ENCODE measurements around the gene MYO16.

Gene MYO16

DNA sequence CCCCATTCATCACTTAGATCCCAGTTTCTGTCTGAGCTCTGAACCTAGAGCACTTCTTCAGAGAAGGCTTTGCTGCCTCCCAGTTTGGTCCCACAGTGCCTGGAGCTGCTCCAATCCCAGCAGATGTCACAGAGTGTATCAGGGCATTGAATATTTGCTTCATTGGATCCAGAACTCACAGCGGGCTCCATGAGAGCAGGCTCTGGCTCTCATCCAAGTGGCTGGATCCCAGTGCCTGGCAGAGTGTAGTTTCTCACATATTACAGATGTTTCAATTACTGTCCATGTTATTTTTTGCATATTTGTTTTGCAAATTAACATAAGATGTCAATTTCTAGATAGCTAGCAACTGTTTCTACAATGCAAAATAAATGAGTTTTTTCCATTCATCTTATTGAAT is 50.6 kb downstream of the MYO16 start:
- no peaks in the 10 kb centered on the region for H3K36me3 Mint-ChIP-seq (ENCODE audit: low read depth)
- H3K9me3 Mint-ChIP-seq, result no peaks in the 10 kb centered on the region
- no peak overlapping the region for H3K27ac Mint-ChIP-seq
- no peak overlapping the region for H3K4me3 Mint-ChIP-seq
- no peaks in the 10 kb centered on the region for H3K4me1 Mint-ChIP-seq (ENCODE audit: low read depth)
- H3K27me3 Mint-ChIP-seq (ENCODE audit: low read depth), result no peaks in the 10 kb centered on the region

DNA sequence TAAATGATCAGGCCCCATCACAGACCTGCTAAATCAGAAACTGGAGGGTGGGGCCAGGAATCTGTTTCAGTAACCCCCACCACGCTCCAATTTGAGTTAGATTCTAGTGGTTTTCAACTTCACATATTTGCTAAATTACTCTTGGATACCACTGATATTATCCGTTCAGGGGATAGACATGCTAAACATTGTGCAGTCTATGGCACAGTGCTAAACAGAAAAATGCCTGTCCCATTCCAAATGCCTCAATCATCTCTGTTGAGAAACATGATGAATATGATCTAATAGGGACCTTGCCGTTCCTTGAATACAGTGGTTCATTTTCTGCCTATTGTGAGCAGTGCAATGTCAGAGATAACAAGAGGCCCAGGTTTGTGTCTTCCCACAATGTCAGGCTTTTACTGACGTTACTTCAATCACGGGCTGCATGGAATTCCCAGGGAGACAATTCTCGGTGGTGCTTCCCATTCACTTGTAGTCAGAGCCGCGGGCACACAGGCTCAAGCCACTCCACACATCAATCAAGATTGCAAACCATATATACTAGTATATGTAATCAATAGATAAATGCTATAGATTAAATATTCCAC is 52.7 kb downstream of the MYO16 start:
- no peak overlapping the region for H3K27ac Mint-ChIP-seq

DNA sequence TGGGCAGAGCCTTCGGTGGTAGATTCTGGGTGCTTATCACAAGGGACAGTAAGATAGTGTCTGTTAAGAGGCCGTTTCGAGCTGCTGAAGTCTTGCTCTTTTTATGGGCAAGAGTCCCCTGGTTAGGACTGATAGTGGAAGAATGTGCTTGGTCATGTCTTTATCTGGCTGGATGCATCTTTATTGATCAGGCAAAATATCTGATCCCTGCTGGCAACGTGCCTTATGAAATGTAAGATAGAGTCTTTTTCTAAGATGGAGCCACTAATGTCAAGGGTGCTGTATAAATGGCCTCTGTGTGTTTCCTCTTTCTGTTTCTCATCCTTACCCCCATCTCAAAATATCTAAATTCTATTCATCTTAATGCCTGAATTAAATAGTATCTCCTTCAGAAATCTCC is 53.3 kb downstream of the MYO16 start:
- H3K4me1 Mint-ChIP-seq (ENCODE audit: low read depth), result no peaks in the 10 kb centered on the region
- H3K27me3 Mint-ChIP-seq (ENCODE audit: low read depth), result no peaks in the 10 kb centered on the region
- no peaks in the 10 kb centered on the region for H3K9me3 Mint-ChIP-seq
- H3K36me3 Mint-ChIP-seq (ENCODE audit: low read depth), result no peaks in the 10 kb centered on the region
- H3K27ac Mint-ChIP-seq, result no peak overlapping the region
- H3K4me3 Mint-ChIP-seq, result no peak overlapping the region

More for the DNA sequence above, 52.7 kb downstream of the MYO16 start:
- Mint-ChIP-seq H3K36me3 (ENCODE audit: low read depth) (no peaks in the 10 kb centered on the region), H3K4me1 (ENCODE audit: low read depth) (no peaks in the 10 kb centered on the region), H3K27me3 (ENCODE audit: low read depth) (no peaks in the 10 kb centered on the region), H3K4me3 (no peak overlapping the region), H3K9me3 (no peaks in the 10 kb centered on the region)

- H3K27me3 Mint-ChIP-seq (ENCODE audit: low read depth), result no peaks in the 10 kb centered on the region
- H3K4me3 Mint-ChIP-seq, result no peak overlapping the region
- no peak overlapping the region for H3K27ac Mint-ChIP-seq
- H3K9me3 Mint-ChIP-seq, result no peaks in the 10 kb centered on the region
- no peaks in the 10 kb centered on the region for H3K36me3 Mint-ChIP-seq (ENCODE audit: low read depth)
- H3K4me1 Mint-ChIP-seq (ENCODE audit: low read depth), result no peaks in the 10 kb centered on the region
Measured at GRCh38 chr13:108686027-108686426, 56.6 kb downstream of the MYO16 start.

GRCh38 chr13:108690726-108691125 is 61.3 kb downstream of the MYO16 start:
- H3K4me3 Mint-ChIP-seq, result no peak overlapping the region
- no peaks in the 10 kb centered on the region for H3K4me1 Mint-ChIP-seq (ENCODE audit: low read depth)
- H3K27ac Mint-ChIP-seq, result no peak overlapping the region
- H3K36me3 Mint-ChIP-seq (ENCODE audit: low read depth), result no peaks in the 10 kb centered on the region
- no peaks in the 10 kb centered on the region for H3K9me3 Mint-ChIP-seq
- H3K27me3 Mint-ChIP-seq (ENCODE audit: low read depth), result no peaks in the 10 kb centered on the region

DNA sequence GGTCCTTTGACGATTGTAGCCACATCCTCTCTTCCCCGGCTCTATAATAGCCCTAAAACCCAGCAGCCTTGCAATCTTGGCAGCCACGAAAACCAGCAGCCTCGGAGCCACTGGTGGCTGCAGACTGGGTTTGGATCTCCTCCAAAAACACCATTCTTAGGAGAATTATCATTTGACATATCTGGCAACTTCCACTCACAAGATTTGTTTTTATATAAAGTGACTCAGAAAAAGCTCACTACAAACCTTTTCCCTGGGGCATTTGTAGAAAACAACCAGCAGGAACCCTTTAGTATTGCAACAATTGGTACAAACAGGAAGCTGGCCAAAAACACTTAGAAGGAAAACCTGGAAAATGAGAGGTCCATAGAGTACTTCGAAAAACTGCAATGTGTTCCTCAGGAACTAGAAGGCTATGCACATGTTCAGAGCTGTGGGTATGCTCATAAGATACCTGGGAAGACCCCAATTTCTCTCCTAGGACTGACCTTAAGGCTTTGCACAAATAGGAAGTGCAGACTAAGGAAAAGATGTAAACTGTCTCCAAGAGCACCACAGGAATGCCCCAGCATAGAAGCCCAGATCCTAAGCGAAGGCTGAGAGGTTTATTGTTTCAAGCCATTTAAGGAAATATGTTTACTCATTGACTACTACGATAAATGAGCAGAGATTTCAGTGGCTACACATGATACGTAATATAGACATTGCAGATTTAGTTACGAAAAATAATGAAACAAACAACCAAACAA is 71.2 kb downstream of the MYO16 start:
- no peak overlapping the region for H3K4me3 Mint-ChIP-seq
- H3K9me3 Mint-ChIP-seq, result no peaks in the 10 kb centered on the region
- no peaks in the 10 kb centered on the region for H3K4me1 Mint-ChIP-seq (ENCODE audit: low read depth)
- no peak overlapping the region for H3K27ac Mint-ChIP-seq
- H3K27me3 Mint-ChIP-seq (ENCODE audit: low read depth), result no peaks in the 10 kb centered on the region
- no peaks in the 10 kb centered on the region for H3K36me3 Mint-ChIP-seq (ENCODE audit: low read depth)

GRCh38 chr13:108702171-108702570 is 72.8 kb downstream of the MYO16 start:
- no peaks in the 10 kb centered on the region for H3K4me1 Mint-ChIP-seq (ENCODE audit: low read depth)
- no peaks in the 10 kb centered on the region for H3K36me3 Mint-ChIP-seq (ENCODE audit: low read depth)
- H3K4me3 Mint-ChIP-seq, result no peak overlapping the region
- no peaks in the 10 kb centered on the region for H3K9me3 Mint-ChIP-seq
- H3K27ac Mint-ChIP-seq, result no peak overlapping the region
- no peaks in the 10 kb centered on the region for H3K27me3 Mint-ChIP-seq (ENCODE audit: low read depth)

- no peaks in the 10 kb centered on the region for H3K27me3 Mint-ChIP-seq (ENCODE audit: low read depth)
- H3K27ac Mint-ChIP-seq, result no peak overlapping the region
- H3K4me1 Mint-ChIP-seq (ENCODE audit: low read depth), result no peaks in the 10 kb centered on the region
- H3K36me3 Mint-ChIP-seq (ENCODE audit: low read depth), result no peaks in the 10 kb centered on the region
- no peak overlapping the region for H3K4me3 Mint-ChIP-seq
- no peaks in the 10 kb centered on the region for H3K9me3 Mint-ChIP-seq
Measured at GRCh38 chr13:108705031-108705430, 75.6 kb downstream of the MYO16 start.

GRCh38 chr13:108707584-108707983 is 78.2 kb downstream of the MYO16 start:
- Mint-ChIP-seq H3K9me3 (no peaks in the 10 kb centered on the region), H3K27ac (no peak overlapping the region), H3K36me3 (ENCODE audit: low read depth) (no peaks in the 10 kb centered on the region), H3K4me1 (ENCODE audit: low read depth) (no peaks in the 10 kb centered on the region), H3K4me3 (no peak overlapping the region), H3K27me3 (ENCODE audit: low read depth) (no peaks in the 10 kb centered on the region)

DNA sequence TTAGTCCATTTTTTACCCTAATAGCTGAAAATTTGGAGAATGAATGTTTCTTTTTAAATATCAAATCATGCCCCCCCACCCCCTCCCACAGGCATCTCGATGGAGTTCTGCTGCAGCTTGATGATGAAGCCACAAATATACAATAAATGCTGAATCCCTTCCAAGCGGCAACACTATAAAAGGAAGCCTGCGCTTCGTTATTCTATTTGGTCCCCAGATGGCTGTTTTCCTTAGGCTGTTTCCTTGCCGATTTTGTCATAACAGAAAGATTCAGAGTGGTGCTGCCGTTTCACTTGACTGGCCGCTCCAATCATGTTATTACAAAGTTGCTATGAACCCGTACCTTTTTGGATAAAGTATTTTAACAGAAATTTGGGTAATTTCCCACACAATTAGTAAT is 79.5 kb downstream of the MYO16 start:
- H3K4me3 Mint-ChIP-seq, result no peak overlapping the region
- H3K27ac Mint-ChIP-seq, result no peak overlapping the region
- H3K36me3 Mint-ChIP-seq (ENCODE audit: low read depth), result no peaks in the 10 kb centered on the region
- H3K4me1 Mint-ChIP-seq (ENCODE audit: low read depth), result no peaks in the 10 kb centered on the region
- H3K9me3 Mint-ChIP-seq, result no peaks in the 10 kb centered on the region
- no peaks in the 10 kb centered on the region for H3K27me3 Mint-ChIP-seq (ENCODE audit: low read depth)

DNA sequence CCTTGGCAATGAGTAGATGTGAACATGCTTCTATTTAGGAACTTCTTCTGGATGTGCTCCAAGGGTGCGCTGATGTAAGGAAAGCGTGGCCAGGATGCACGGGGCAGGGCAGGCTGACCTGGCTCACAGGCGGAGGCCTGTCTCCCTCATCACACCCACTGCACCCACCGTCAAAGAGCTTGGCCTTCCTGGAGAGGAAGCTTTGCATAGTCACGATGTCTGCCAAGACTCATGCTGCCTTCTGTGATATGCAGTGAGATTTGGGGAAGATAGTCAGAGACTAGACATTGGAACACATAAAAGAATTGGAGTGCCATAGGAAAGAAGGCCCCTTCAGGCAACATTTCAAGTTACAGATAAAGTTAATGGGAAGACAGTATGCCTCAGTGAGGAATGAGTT is 82.0 kb downstream of the MYO16 start:
- Mint-ChIP-seq H3K27me3 (ENCODE audit: low read depth) (no peaks in the 10 kb centered on the region), H3K9me3 (no peaks in the 10 kb centered on the region), H3K27ac (no peak overlapping the region), H3K4me3 (no peak overlapping the region), H3K36me3 (ENCODE audit: low read depth) (no peaks in the 10 kb centered on the region), H3K4me1 (ENCODE audit: low read depth) (no peaks in the 10 kb centered on the region)

- Mint-ChIP-seq H3K4me1 (ENCODE audit: low read depth) (no peaks in the 10 kb centered on the region), H3K27me3 (ENCODE audit: low read depth) (no peaks in the 10 kb centered on the region), H3K36me3 (ENCODE audit: low read depth) (no peaks in the 10 kb centered on the region), H3K27ac (no peak overlapping the region), H3K4me3 (no peak overlapping the region), H3K9me3 (no peaks in the 10 kb centered on the region)
Measured at GRCh38 chr13:108725471-108725870, 96.1 kb downstream of the MYO16 start.

GRCh38 chr13:108728370-108728769 is 99.0 kb downstream of the MYO16 start:
- no peak overlapping the region for H3K4me3 Mint-ChIP-seq

GRCh38 chr13:108733022-108733560 is 103.7 kb downstream of the MYO16 start:
- H3K27ac Mint-ChIP-seq, result no peak overlapping the region
- no peaks in the 10 kb centered on the region for H3K27me3 Mint-ChIP-seq (ENCODE audit: low read depth)
- H3K4me1 Mint-ChIP-seq (ENCODE audit: low read depth), result no peaks in the 10 kb centered on the region
- H3K4me3 Mint-ChIP-seq, result no peak overlapping the region
- H3K36me3 Mint-ChIP-seq (ENCODE audit: low read depth), result no peaks in the 10 kb centered on the region
- peaks cover 3% of the 10 kb centered on the region for H3K9me3 Mint-ChIP-seq

More at GRCh38 chr13:108728370-108728769, 99.0 kb downstream of the MYO16 start:
- H3K4me1 Mint-ChIP-seq (ENCODE audit: low read depth), result no peaks in the 10 kb centered on the region
- no peaks in the 10 kb centered on the region for H3K9me3 Mint-ChIP-seq
- no peaks in the 10 kb centered on the region for H3K27me3 Mint-ChIP-seq (ENCODE audit: low read depth)
- H3K36me3 Mint-ChIP-seq (ENCODE audit: low read depth), result no peaks in the 10 kb centered on the region
- H3K27ac Mint-ChIP-seq, result no peak overlapping the region

- no peak overlapping the region for H3K27ac Mint-ChIP-seq
- H3K36me3 Mint-ChIP-seq (ENCODE audit: low read depth), result no peaks in the 10 kb centered on the region
- H3K4me1 Mint-ChIP-seq (ENCODE audit: low read depth), result no peaks in the 10 kb centered on the region
- no peaks in the 10 kb centered on the region for H3K27me3 Mint-ChIP-seq (ENCODE audit: low read depth)
- peaks cover 5% of the 10 kb centered on the region for H3K9me3 Mint-ChIP-seq
- H3K4me3 Mint-ChIP-seq, result no peak overlapping the region
Measured at GRCh38 chr13:108734676-108735075, 105.3 kb downstream of the MYO16 start.

Data from T-helper 1 cell treated with Interleukin-12 subunit alpha and Interleukin-12 subunit beta and Interleukin-4 antibody, amounts not matched to agents 30 μg/mL and 1 μg/mL, for 36 hours (primary cell).